Coronary artery (tissue), 2 donors: Measurements from ENCODE around the gene PRKAR2A.
"Not testable (repeated sequence)": the region's sequence is repeated elsewhere in the genome, so short reads cannot be mapped to it uniquely, and the experiment has no call there.

Source experiments
- DNase-seq: peaks from one replicate; pipeline ENCODE4 v3.0.0-alpha.2; 2017; ENCODE audit warnings: low spot score
- H3K27ac ChIP-seq, 2 donors: fragments of 200-600 bp; sonication (generic); one replicate each; pipeline ENCODE4 v1.5.1; 2016 to 2019
- H3K4me3 ChIP-seq: fragments of 200-600 bp; sonication (generic); 2 replicates; pipeline ENCODE4 v1.5.1; 2016; ENCODE audit warnings: mild to moderate bottlenecking, moderate library complexity
- TF ChIP-seq, protein P1 (sequence below): fragments of 200-600 bp; sonication (generic); IDR thresholded peaks from one replicate; pipeline ENCODE4 v1.5.1; 2019; ENCODE audit warnings: antibody characterized with exemption

Gene PRKAR2A

GRCh38 chr3:48770192-48770502 is 77.5 kb downstream of the PRKAR2A start:
- no peak for DNase-seq
- Histone ChIP-seq H3K27ac (no peak overlapping the region), H3K4me3 (no peak overlapping the region)
- TF ChIP-seq, protein P1, sequence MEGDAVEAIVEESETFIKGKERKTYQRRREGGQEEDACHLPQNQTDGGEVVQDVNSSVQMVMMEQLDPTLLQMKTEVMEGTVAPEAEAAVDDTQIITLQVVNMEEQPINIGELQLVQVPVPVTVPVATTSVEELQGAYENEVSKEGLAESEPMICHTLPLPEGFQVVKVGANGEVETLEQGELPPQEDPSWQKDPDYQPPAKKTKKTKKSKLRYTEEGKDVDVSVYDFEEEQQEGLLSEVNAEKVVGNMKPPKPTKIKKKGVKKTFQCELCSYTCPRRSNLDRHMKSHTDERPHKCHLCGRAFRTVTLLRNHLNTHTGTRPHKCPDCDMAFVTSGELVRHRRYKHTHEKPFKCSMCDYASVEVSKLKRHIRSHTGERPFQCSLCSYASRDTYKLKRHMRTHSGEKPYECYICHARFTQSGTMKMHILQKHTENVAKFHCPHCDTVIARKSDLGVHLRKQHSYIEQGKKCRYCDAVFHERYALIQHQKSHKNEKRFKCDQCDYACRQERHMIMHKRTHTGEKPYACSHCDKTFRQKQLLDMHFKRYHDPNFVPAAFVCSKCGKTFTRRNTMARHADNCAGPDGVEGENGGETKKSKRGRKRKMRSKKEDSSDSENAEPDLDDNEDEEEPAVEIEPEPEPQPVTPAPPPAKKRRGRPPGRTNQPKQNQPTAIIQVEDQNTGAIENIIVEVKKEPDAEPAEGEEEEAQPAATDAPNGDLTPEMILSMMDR, result no peak

DNA sequence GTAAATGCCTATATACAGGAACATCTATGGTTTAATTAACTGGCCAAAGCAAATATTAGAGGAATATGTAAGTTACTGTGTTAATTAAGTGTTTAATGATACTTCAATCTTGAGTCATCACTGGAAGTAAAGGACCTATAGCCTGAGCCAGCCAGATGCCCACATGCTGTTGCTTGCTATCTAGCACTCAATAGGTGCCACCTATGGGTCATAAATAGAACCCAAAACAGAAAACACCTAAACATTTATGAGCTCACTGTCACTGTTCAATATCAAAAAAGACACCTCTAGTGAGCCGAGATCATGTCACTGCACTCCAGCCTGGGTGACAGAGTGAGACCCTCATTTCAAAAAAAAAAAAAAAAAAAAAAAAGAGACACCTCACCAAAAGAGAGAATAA is 82.3 kb downstream of the PRKAR2A start:
- H3K27ac ChIP-seq, result no peak overlapping the region
- no peak for DNase-seq
- H3K4me3 ChIP-seq, result no peak overlapping the region
- TF ChIP-seq, protein P1, result no peak

DNA sequence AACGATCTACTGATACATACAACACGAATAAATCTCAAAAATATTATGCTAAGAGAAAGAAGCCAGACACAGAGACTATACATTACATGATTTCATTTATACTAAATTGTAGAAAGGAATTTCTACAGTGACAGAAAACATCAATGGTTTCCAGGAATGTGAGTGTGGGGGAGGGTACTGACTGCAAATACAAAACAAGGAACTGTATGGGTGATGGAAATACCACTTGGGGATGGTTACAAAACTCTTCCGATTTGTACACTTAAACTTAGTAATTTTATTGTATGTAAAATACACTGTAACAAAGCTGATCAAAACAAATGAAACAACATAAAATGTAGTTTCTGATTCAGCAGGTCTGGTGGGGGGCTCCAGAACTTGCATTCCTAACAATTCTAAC is 84.9 kb downstream of the PRKAR2A start:
- TF ChIP-seq, protein P1, result no peak

GRCh38 chr3:48759991-48760540 is 87.6 kb downstream of the PRKAR2A start:
- H3K27ac ChIP-seq, H3K4me3 ChIP-seq, DNase-seq: not testable (repeated sequence)

More for the DNA sequence above, 84.9 kb downstream of the PRKAR2A start:
- DNase-seq, result no peak
- no peak overlapping the region for H3K27ac ChIP-seq
- H3K4me3 ChIP-seq, result no peak overlapping the region

DNA sequence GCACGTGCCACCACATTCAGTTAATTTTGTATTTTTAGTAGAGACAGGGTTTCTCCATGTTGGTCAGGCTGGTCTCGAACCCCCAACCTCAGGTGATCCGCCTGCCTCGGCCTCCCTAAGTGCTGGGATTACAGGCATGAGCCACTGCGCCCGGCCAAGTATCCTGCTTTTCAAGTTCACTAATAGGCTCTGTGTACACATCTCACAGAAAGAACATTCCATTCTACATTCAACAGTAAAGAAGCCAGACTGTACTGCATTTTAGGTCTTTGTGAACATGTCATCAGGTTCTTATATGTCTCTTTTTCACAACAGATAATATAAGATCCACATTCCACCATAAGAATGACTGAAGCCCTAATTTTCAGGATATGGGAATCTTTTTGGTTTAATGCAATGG is 88.1 kb downstream of the PRKAR2A start:
- H3K4me3 ChIP-seq, H3K27ac ChIP-seq, DNase-seq: not testable (repeated sequence)

- Histone ChIP-seq H3K4me3 (no peak overlapping the region), H3K27ac (no peak overlapping the region)
- TF ChIP-seq, protein P1, result no peak
- DNase-seq, result no peak
Measured at GRCh38 chr3:48759071-48759470, 88.6 kb downstream of the PRKAR2A start.

- no peak overlapping the region for H3K27ac ChIP-seq
- H3K4me3 ChIP-seq, result no peak overlapping the region
- TF ChIP-seq, protein P1, result no peak
- no peak for DNase-seq
Measured at GRCh38 chr3:48756640-48757039, 91.0 kb downstream of the PRKAR2A start.

DNA sequence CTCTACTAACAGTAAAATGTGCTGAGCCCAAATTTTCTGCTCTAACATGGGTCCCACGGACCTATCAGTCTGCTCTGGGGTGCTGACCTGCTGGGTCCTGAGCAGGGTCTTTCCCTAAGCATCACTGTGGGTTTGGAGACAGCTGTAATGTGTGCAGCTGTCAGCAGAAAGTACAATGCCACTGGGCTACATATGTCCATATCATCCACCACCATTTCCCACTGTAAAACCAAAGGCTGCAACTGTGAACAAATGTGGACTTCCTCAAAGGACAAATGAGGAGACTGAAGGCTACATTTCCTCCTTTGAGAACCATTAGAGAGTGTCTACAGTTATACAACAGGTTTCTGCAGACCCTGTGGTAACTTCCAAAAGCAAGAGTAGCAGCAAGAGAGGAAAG is 96.8 kb downstream of the PRKAR2A start:
- DNase-seq, result no peak
- TF ChIP-seq, protein P1, result no peak
- Histone ChIP-seq H3K27ac (no peak overlapping the region), H3K4me3 (no peak overlapping the region)
